Measurements from ENCODE around the gene RNASE13. TPM values are rescaled to one million over a fixed set of nuclear protein-coding genes. Genes with fewer than 3 reads are reported as not detected.

Gene RNASE13
- total RNA-seq, 1 donor from 2014 or later = not detected

GRCh38 chr14:21073921-21074320, 39.3 kb upstream of the RNASE13 start:
- POLR2A ChIA-PET = no interaction called here
- no peak for TF ChIP-seq CTCF (IDR thresholded peaks at IDR 0.05)
- peaks cover 35% of the 10 kb centered on the region for H3K4me1 Mint-ChIP-seq
- intact Hi-C loops (cut with micrococcal nuclease) = loop anchor here (10.0 kb wide), 1 partner anchor 439 kb away; no protein-coding TSS in a partner anchor
- no peak overlapping the region for H3K4me3 Mint-ChIP-seq
- H3K27me3 Mint-ChIP-seq = peaks cover 2% of the 10 kb centered on the region
- H3K9me3 Mint-ChIP-seq = no peaks in the 10 kb centered on the region
- no peak for ATAC-seq (ENCODE audit: low read depth)
- DNase-seq = no peak
- no peak overlapping the region for H3K27ac Mint-ChIP-seq
- no peaks in the 10 kb centered on the region for H3K36me3 Mint-ChIP-seq (ENCODE audit: low read depth)
- CTCF ChIA-PET = no interaction called here

- Mint-ChIP-seq H3K4me1 (peaks cover 42% of the 10 kb centered on the region), H3K27me3 (peaks cover 7% of the 10 kb centered on the region), H3K9me3 (no peaks in the 10 kb centered on the region), H3K36me3 (ENCODE audit: low read depth) (no peaks in the 10 kb centered on the region), H3K4me3 (peak overlapping the region; percentile 4), H3K27ac (peak overlapping the region; percentile 15)
- POLR2A ChIA-PET = no interaction called here
- intact Hi-C loops (cut with micrococcal nuclease) = loop anchor here (10.0 kb wide), 1 partner anchor 438 kb away; no protein-coding TSS in a partner anchor
- no peak for DNase-seq
- CTCF ChIA-PET = interaction anchor here (2.7 to 3.3 kb wide), 2 partner anchors 31 to 58 kb away, joined by 23 to 62 read pairs; partner anchors contain the start of gene TMEM253
- TF ChIP-seq CTCF (IDR thresholded peaks at IDR 0.05) = no peak
- no peak for ATAC-seq (ENCODE audit: low read depth)
These were observed 38.3 kb upstream of the RNASE13 start for GRCh38 chr14:21072781-21073339.

GRCh38 chr14:21072031-21072473, 37.4 kb upstream of the RNASE13 start:
- peaks cover 7% of the 10 kb centered on the region for H3K27me3 Mint-ChIP-seq
- H3K27ac Mint-ChIP-seq = peak overlapping the region; percentile 18
- H3K4me1 Mint-ChIP-seq = peaks cover 42% of the 10 kb centered on the region
- intact Hi-C loops (cut with micrococcal nuclease) = loop anchor here (10.0 kb wide), 1 partner anchor 437 kb away; no protein-coding TSS in a partner anchor
- ChIA-PET CTCF (interaction anchor here (0.9 to 3.3 kb wide), 8 partner anchors 14 to 101 kb away, joined by 3 to 62 read pairs (median 8); partner anchors contain the start of gene TMEM253), POLR2A (interaction anchor here (0.6 to 2.6 kb wide), 3 partner anchors 32 to 523 kb away, joined by 4 to 21 read pairs (median 7); no protein-coding TSS in a partner anchor)
- no peaks in the 10 kb centered on the region for H3K9me3 Mint-ChIP-seq
- TF ChIP-seq CTCF (IDR thresholded peaks at IDR 0.05) = no peak
- ATAC-seq (ENCODE audit: low read depth) = no peak
- H3K4me3 Mint-ChIP-seq = peak overlapping the region; percentile 83
- no peaks in the 10 kb centered on the region for H3K36me3 Mint-ChIP-seq (ENCODE audit: low read depth)
- DNase-seq = no peak

DNA sequence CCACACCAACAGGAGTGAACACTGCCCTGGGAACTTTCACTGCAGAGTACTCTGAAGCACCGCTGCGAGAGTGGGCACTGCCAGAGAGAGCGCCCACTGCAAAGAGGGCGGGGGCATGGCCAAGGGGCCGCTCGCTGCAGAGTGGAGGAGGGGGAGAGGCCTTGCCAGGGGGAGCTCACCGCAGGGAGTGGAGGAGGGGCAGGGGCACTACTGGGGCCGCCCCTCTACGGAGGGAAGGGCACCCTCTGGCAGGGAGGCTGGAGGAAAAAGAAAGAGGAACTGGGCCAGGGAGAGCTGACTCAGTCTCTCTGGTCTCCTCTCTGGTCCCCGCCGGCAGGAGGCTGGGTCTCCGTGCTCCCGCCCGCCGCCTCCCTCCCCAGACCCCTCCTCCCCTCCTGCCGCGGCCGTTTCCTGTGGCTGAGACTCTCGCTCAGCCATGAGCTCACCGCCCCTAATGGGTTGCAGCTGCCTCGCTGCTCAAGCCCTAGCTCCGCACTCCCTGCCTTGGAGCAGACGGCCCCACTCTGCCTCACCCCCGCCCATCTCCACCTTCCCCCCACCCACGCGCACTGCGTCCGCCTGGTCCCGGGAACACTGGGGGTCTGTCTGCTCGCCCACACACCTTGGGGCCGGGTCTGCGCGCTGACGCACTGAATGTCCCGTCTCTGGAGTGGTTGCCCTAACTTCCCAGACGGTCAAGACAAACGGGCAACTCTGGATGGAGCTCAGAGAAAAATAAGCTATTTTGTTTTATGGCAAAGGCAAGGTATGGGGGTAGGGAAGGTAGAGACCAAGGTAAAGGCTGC, 36.8 kb upstream of the RNASE13 start:
- ATAC-seq (ENCODE audit: low read depth) = peak; percentile 72
- peak overlapping the region; percentile 41 for H3K27ac Mint-ChIP-seq
- intact Hi-C loops (cut with micrococcal nuclease) = loop anchor here (2.0 to 10.0 kb wide), 2 partner anchors 47 to 437 kb away; partner anchors contain the start of gene NDRG2

More for the DNA sequence above, 36.8 kb upstream of the RNASE13 start:
- Mint-ChIP-seq H3K4me3 (peak overlapping the region; percentile 83), H3K9me3 (no peaks in the 10 kb centered on the region), H3K27me3 (peaks cover 11% of the 10 kb centered on the region), H3K36me3 (ENCODE audit: low read depth) (no peaks in the 10 kb centered on the region), H3K4me1 (peaks cover 42% of the 10 kb centered on the region)
- ChIA-PET CTCF (interaction anchor here (0.9 to 3.3 kb wide), 10 partner anchors 14 to 101 kb away, joined by 3 to 62 read pairs (median 5); partner anchors contain the start of gene TMEM253), POLR2A (interaction anchor here (0.6 to 2.6 kb wide), 8 partner anchors 16 to 522 kb away, joined by 3 to 21 read pairs (median 4); partner anchors contain the start of gene TMEM253)
- DNase-seq = peak; percentile 63
- no peak for TF ChIP-seq CTCF (IDR thresholded peaks at IDR 0.05)

All from activated B cell treated with CpG ODN at 0.5 μM for 24 hours (primary cell).